Right atrium auricular region (tissue), 2 donors: ENCODE data around the gene EN2. TPM values are rescaled to one million over a fixed set of nuclear protein-coding genes. Genes with fewer than 3 reads are reported as not detected.

ENCODE experiments used
- DNase-seq: peaks from one replicate; pipeline ENCODE4 v3.0.0-alpha.2; 2019; ENCODE audit warnings: low spot score
- H3K27ac ChIP-seq, 2 donors: fragments of 200-600 bp; sonication (generic); 1 replicate in 1 of 2; 2 replicates in 1 of 2; pipeline ENCODE4 v1.5.1; 2016 to 2019
- H3K27me3 ChIP-seq, 2 donors: fragments of 200-600 bp; sonication (generic); one replicate each; pipeline versions ENCODE4 v1.5.1 to v1.6.0; 2017 to 2019
- H3K36me3 ChIP-seq: fragments of 200-600 bp; sonication (generic); one replicate; pipeline ENCODE4 v1.5.1; 2016
- H3K4me1 ChIP-seq, 2 donors: fragments of 200-600 bp; sonication (generic); one replicate each; pipeline versions ENCODE4 v1.5.1 to v1.6.0; 2017 to 2019
- H3K4me3 ChIP-seq, 2 donors: fragments of 200-600 bp; sonication (generic); 1 replicate in 1 of 2; 2 replicates in 1 of 2; pipeline ENCODE4 v1.5.1; 2017 to 2019; ENCODE audit warnings: mild to moderate bottlenecking in 1 of 2, moderate library complexity in 1 of 2
- H3K9me3 ChIP-seq, 2 donors: fragments of 200-600 bp; sonication (generic); one replicate each; pipeline ENCODE4 v1.5.1; 2019
- CTCF ChIP-seq, 2 donors: fragments of 200-600 bp; sonication (generic); IDR thresholded peaks; one replicate each; pipeline ENCODE4 v1.5.1; 2019; ENCODE audit warnings: antibody characterized with exemption in 2 of 2
- total RNA-seq, 2 donors: library from RNA; depleted of rRNA; stranded (reverse); fragments of >200 nt; gene quantifications; one replicate each; pipeline ENCODE4 v1.1.0, GENCODE V29; 2016

EN2 gene
- total RNA-seq, 2 donors from 2014 or later = not detected

- TF ChIP-seq CTCF (IDR thresholded peaks at IDR 0.05) = no peak
- H3K36me3 ChIP-seq = no peaks in the 10 kb centered on the region
- peak overlapping the region; percentile 14 to 46 for H3K4me3 ChIP-seq
- peaks cover 0 to 4% of the 10 kb centered on the region in 2 donors for H3K27me3 ChIP-seq
- no peaks in the 10 kb centered on the region for H3K4me1 ChIP-seq
- H3K9me3 ChIP-seq = no peaks in the 10 kb centered on the region
- no peak for DNase-seq
- H3K27ac ChIP-seq = no peak overlapping the region
Observed at GRCh38 chr7:155489862-155490696, 32.1 kb downstream of the EN2 start.

DNA sequence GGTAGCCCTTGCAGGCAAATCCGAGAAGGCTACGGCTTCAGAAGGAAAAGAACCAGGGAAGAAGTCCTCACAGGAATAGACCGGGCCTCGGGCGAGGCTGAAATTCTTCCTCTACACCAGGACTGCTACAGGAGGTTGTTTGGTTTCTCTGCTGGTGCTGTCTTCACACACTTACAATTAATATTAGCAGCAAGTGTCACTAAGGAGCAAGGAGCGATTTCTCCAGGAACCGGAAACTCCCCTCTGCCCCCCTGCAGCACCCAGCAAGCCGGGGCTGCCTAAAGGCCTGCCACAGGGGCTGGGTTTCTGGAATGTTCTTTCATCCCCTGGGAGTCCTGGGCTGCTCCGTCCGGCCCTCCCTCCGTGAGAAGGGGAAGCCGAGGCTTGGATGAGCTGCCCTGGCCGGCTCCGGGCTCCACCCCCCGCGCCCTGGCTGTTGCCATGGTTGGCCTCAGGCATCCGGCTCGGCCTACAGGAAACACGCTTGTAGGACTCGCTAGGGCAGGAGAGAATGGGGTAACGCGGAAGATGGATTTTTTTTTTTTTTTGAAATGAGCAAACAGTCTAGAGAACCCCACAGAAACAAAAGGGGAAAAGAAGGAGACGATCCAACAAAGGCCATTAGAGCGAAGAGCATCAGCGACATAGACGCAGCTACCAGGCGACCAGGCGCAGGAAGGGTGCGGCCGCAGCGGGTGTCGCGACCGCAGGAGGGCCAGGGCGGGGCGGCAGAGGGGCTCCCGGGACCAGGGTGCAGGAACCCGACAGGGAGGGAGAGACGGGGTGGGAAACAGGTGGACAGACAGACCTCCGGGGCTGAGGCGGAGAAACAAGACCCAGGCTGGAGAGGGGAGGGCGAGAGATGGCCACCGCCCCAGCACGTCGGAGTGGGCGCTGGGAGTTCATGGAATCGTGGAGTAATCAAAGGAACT lies 33.0 kb downstream of the EN2 start:
- no peaks in the 10 kb centered on the region for H3K36me3 ChIP-seq
- H3K27me3 ChIP-seq = peaks cover 0 to 4% of the 10 kb centered on the region in 2 donors
- H3K4me3 ChIP-seq = peak overlapping the region; percentile 14 to 46
- H3K9me3 ChIP-seq = no peaks in the 10 kb centered on the region
- DNase-seq = no peak
- TF ChIP-seq CTCF (IDR thresholded peaks at IDR 0.05) = no peak
- no peak overlapping the region for H3K27ac ChIP-seq
- no peaks in the 10 kb centered on the region for H3K4me1 ChIP-seq

- DNase-seq = no peak
- no peak overlapping the region for H3K4me3 ChIP-seq
- no peaks in the 10 kb centered on the region for H3K36me3 ChIP-seq
- no peak for TF ChIP-seq CTCF (IDR thresholded peaks at IDR 0.05)
- peaks cover 0 to 4% of the 10 kb centered on the region in 2 donors for H3K27me3 ChIP-seq
- no peak overlapping the region for H3K27ac ChIP-seq
- no peaks in the 10 kb centered on the region for H3K4me1 ChIP-seq
- H3K9me3 ChIP-seq = no peaks in the 10 kb centered on the region
Observed at GRCh38 chr7:155491812-155492211, 33.9 kb downstream of the EN2 start.

GRCh38 chr7:155493744-155494538 lies 36.0 kb downstream of the EN2 start:
- H3K9me3 ChIP-seq = no peaks in the 10 kb centered on the region
- H3K27me3 ChIP-seq = peaks cover 0 to 4% of the 10 kb centered on the region in 2 donors
- H3K4me3 ChIP-seq = no peak overlapping the region
- DNase-seq = no peak
- no peak overlapping the region for H3K27ac ChIP-seq
- H3K36me3 ChIP-seq = no peaks in the 10 kb centered on the region
- H3K4me1 ChIP-seq = no peaks in the 10 kb centered on the region
- no peak for TF ChIP-seq CTCF (IDR thresholded peaks at IDR 0.05)

DNA sequence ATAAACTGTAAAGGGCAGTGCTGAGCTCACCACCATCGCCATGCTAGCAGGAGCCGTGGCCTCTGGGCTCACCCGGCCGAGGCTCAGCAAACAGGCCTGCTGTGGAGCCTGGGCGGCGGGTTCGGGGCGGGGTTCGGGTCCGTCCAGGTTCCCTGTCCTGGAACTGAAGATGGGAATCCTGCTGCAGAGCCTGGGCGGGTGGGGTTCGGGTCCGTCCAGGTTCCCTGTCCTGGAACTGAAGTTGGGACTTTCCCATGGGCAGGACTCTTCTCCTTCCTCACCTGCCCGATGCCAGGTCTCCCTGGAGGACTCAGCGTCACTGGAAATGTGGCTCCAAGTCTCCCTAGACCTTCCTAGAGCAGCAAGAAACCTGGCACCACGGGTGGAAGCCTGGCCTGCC lies 36.6 kb downstream of the EN2 start:
- H3K27me3 ChIP-seq = peaks cover 0 to 4% of the 10 kb centered on the region in 2 donors
- H3K27ac ChIP-seq = no peak overlapping the region
- DNase-seq = no peak
- H3K36me3 ChIP-seq = no peaks in the 10 kb centered on the region
- H3K4me1 ChIP-seq = no peaks in the 10 kb centered on the region
- no peaks in the 10 kb centered on the region for H3K9me3 ChIP-seq
- no peak overlapping the region for H3K4me3 ChIP-seq
- no peak for TF ChIP-seq CTCF (IDR thresholded peaks at IDR 0.05)
